Fibroblast of skin of right biceps (primary cell): ENCODE measurements around the gene RPL22L1.
A peak's percentile ranks its signal among the peaks of the same experiment; 100 is the strongest.
"Not testable (repeated sequence)": the region's sequence is repeated elsewhere in the genome, so short reads cannot be mapped to it uniquely, and the experiment has no call there.

Experiments
- DNase-seq: peaks from one replicate; pipeline ENCODE4 v3.0.0-alpha.2; 2013

The RPL22L1 gene

GRCh38 chr3:170877311-170877710 is 7.3 kb upstream of the RPL22L1 start:
- DNase-seq, result not testable (repeated sequence)

DNA sequence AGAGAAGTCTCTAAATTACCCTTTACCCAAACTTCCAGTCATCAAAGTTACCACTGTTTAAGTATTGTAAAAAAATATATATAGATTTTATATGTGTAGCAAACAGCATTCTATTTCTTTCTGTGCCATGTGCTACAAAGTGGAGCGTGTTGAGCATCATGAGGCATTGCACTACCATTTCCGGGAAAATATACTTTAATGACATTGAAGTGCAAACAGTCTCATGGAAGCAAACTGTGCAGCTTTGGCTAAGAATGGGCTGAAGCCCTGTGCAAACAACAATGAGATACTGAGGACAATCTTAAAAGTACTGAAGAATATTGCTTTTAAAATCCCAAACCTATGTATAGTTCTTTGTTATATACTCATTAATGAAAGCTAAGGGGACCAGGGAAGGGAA is 6.5 kb upstream of the RPL22L1 start:
- DNase-seq, result no peak

DNA sequence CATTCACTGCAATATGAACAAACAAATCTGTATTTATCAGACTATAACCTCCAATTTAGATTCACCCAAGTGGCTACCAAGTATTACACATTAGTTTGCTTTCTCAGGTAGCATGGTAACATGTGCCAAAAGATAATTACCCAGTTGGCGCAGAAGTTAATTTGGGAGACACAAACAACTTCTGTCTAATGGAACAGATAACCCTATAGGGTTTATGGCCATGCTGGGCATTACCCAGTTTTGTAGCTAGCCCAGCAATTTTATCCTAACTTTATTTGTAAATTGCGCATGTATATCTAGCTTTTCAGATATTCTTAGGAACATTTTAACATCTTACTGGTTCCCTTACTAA is 780 bp downstream of the RPL22L1 start:
- no peak for DNase-seq

GRCh38 chr3:170868577-170869238 is 1.3 kb downstream of the RPL22L1 start:
- no peak for DNase-seq

DNA sequence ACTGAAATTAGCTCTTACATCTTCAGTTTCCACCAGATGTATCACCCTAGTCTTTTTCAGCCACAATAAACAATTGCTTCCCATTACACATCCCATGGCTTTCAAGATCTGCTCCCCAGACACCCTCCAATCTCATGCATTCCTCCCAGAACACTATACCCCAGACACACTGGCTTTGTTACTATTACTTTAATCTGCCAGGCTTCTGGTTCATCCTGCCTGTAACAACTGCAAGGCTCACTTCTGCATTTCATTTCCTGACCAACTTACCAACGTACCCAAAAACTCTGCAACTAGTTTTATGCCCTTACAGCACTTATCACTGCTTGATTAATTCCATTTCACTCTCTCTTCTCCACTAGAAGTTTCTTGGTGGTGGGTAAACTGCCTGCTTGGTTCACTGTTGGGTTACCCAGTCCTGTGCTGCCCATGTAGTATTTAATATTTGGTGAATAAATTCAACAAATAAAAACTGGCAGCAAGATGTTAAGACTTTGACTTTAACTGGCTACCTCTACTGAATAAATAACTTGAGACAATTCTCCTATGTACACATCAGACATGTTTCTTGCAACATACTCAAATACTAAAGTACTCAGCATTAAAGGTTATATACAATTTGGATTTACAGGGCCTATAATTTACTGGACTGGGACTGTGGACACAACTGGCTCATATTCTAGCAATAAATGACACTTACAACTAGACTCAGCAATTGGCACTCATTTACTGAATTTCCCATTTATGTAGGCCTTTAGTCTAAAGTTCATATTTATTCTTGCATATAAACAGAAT is 2.7 kb downstream of the RPL22L1 start:
- DNase-seq, result peak; percentile 9

- DNase-seq, result no peak
Observed at GRCh38 chr3:170866499-170866898, 3.5 kb downstream of the RPL22L1 start.

DNA sequence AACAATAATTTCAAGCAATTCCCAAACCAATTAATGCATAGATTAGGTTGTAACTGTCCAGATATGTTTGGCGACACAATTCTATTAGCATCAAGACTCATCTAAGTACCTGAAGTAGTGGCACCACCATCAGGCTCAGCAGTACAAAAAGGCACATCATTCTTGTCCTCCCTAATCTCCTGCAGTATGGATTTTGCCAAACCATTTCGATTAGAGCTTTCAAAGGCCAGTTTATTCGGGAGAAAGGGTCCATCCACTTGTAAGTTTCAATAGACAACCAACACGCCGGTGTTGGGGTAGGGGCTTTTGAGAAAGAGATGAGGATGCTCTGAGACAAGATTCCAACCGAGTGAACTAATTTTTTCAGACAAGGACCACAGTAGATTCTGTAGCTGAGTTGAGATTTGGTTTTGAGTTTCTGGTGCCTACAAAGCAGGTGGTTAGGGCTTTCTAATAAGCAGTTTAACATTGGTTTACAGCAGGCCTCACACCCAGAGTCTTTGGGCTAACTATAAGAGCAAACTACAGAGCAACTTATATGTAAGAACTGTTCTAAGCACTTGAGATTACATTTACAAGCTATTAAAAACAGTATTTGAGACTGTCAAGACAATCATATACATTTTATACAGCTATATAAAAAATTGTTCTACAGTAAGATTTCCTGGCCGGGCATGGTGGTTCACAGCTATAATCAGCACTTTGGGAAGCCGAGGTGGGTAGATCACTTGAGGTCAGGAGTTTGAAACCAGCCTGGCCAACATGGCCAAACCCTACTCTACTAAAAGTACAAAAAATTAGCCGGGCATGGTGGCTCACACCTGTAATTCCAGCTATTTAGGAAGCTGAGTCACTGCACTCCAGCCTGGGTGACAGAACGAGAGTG is 4.5 kb downstream of the RPL22L1 start:
- DNase-seq, result no peak

GRCh38 chr3:170864525-170865208 is 5.3 kb downstream of the RPL22L1 start:
- peak; percentile 17 for DNase-seq

- DNase-seq, result no peak
Observed at GRCh38 chr3:170863816-170864215, 6.2 kb downstream of the RPL22L1 start.

GRCh38 chr3:170862618-170863374 is 7.2 kb downstream of the RPL22L1 start:
- peak; percentile 73 for DNase-seq

- no peak for DNase-seq
Observed at GRCh38 chr3:170858599-170858998, 11.4 kb downstream of the RPL22L1 start.

GRCh38 chr3:170852324-170852723 is 17.7 kb downstream of the RPL22L1 start:
- no peak for DNase-seq

DNA sequence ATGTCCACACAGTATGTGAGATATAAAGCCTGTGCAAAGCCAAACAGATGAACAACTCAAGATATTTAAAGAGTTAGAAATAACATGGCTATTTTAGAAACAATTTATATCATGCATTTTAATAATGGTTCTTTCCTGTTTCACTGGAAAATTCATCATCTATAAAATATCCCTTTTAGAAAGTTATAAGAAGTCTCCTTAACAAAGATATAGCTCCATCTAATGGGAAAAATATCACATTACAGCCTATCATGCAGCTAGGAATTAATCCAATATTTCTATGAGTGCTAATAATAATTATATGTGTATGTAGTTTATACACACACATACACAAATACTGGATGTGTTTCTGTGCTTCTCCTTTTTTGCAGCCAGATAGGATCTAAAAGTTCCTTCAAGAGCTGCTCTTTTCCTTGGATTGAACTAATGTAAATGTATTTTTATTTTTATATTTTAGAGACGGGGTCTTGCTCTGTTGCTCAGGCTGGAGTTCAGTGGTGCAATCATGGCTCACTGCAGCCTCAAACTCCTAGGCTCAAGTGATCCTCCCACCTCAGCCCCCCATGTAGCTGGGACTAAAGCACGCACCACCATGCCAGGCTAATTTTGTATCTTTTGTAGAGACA is 21.6 kb downstream of the RPL22L1 start:
- DNase-seq, result peak; percentile 49

GRCh38 chr3:170844377-170844776 is 25.6 kb downstream of the RPL22L1 start:
- DNase-seq, result no peak

GRCh38 chr3:170840291-170840859 is 29.6 kb downstream of the RPL22L1 start:
- peak; percentile 18 for DNase-seq

- DNase-seq, result no peak
Observed at GRCh38 chr3:170839518-170840100, 30.4 kb downstream of the RPL22L1 start.

DNA sequence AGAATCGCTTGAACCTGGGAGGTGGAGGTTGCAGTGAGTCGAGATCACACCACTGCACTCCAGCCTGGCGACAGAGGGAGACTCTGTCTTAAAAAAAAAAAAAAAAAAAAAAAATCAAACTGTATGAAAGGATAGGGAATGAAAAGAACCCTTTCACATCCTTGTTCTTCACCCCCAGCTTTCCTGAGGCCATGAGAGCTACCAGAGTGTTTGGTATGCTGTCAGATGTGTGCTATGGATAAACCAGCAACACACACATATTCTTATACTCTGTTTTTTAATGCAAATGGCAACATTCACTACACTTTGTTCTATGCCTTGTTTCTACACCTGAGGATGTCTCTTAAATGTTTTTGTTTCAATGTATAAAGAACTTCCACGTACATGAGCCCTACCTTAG is 33.5 kb downstream of the RPL22L1 start:
- DNase-seq, result no peak

GRCh38 chr3:170835336-170835735 is 34.7 kb downstream of the RPL22L1 start:
- no peak for DNase-seq

DNA sequence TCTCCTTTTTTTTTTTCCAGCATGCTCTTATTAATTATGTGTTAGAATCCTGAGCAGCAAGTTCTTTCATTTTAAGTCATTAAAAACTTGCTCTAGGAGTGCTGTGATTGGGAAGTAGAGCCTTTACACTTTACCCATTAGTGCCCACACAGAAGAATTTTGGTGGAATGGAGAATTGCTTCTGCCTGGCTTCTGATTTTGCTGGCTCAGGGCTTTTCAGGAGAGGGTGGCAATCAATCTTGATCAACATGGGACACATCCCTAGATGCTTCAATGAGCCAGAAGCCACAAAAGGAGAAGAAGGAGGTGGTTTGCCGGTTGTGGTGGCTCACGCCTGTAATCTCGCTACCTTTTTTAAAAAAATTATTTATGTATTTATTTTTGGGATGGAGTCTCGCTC is 39.4 kb downstream of the RPL22L1 start:
- DNase-seq, result no peak

GRCh38 chr3:170829546-170830272 is 40.3 kb downstream of the RPL22L1 start:
- DNase-seq, result no peak
